Neural crest cell (in vitro differentiated cells): ENCODE measurements around the gene CLDN5. TPM values are rescaled to one million over a fixed set of nuclear protein-coding genes. Genes with fewer than 3 reads are reported as not detected.

Experiments
- DNase-seq: peaks from one replicate; pipeline ENCODE4 v3.0.0; 2021; ENCODE audit warnings: low read depth, mixed read lengths, low spot score
- H3K27ac Mint-ChIP-seq: one replicate; pipeline ENCODE4 v1.8.0; 2021; ENCODE audit warnings: mild to moderate bottlenecking, mixed read lengths; ENCODE audit not compliant: unreplicated experiment
- H3K27me3 Mint-ChIP-seq: 2 replicates; pipeline ENCODE4 v1.8.0; 2021; ENCODE audit warnings: low read depth, mild to moderate bottlenecking, mixed read lengths
- H3K36me3 Mint-ChIP-seq: 2 replicates; pipeline ENCODE4 v1.8.0; 2021; ENCODE audit warnings: low read depth, mild to moderate bottlenecking, mixed read lengths
- H3K4me1 Mint-ChIP-seq: 2 replicates; pipeline ENCODE4 v1.8.0; 2021; ENCODE audit warnings: mixed read lengths
- H3K4me3 Mint-ChIP-seq: one replicate; pipeline ENCODE4 v1.8.0; 2021; ENCODE audit warnings: mild to moderate bottlenecking, mixed read lengths
- H3K9me3 Mint-ChIP-seq: 2 replicates; pipeline ENCODE4 v1.8.0; 2021; ENCODE audit warnings: mixed read lengths
- CTCF ChIP-seq: fragments of 200-600 bp; sonication (generic); conservative IDR thresholded peaks from 2 replicates; pipeline ENCODE4 v1.5.0; 2021; ENCODE audit warnings: antibody characterized with exemption, mild to moderate bottlenecking
- total RNA-seq: library from RNA; stranded (reverse); gene quantifications from 2 replicates; pipeline ENCODE4 v1.2.1, GENCODE V29; 2021

Gene CLDN5
- total RNA-seq, 1 donor from 2014 or later, result 1.3 TPM

GRCh38 chr22:19568337-19569275, 44.4 kb upstream of the CLDN5 start:
- no peak for TF ChIP-seq CTCF
- Mint-ChIP-seq H3K27ac (no peak overlapping the region), H3K4me1 (no peaks in the 10 kb centered on the region), H3K36me3 (no peaks in the 10 kb centered on the region), H3K4me3 (no peak overlapping the region), H3K27me3 (no peaks in the 10 kb centered on the region), H3K9me3 (peaks cover 2% of the 10 kb centered on the region)
- DNase-seq, result no peak

GRCh38 chr22:19567157-19568009, 43.2 kb upstream of the CLDN5 start:
- TF ChIP-seq CTCF, result no peak
- no peaks in the 10 kb centered on the region for H3K4me1 Mint-ChIP-seq
- no peaks in the 10 kb centered on the region for H3K36me3 Mint-ChIP-seq
- no peak overlapping the region for H3K4me3 Mint-ChIP-seq
- H3K27ac Mint-ChIP-seq, result no peak overlapping the region
- H3K27me3 Mint-ChIP-seq, result no peaks in the 10 kb centered on the region
- peaks cover 2% of the 10 kb centered on the region for H3K9me3 Mint-ChIP-seq
- no peak for DNase-seq

- DNase-seq, result no peak
- no peaks in the 10 kb centered on the region for H3K4me1 Mint-ChIP-seq
- TF ChIP-seq CTCF, result no peak
- H3K27ac Mint-ChIP-seq, result no peak overlapping the region
- H3K9me3 Mint-ChIP-seq, result peaks cover 2% of the 10 kb centered on the region
- no peaks in the 10 kb centered on the region for H3K36me3 Mint-ChIP-seq
- no peaks in the 10 kb centered on the region for H3K27me3 Mint-ChIP-seq
- no peak overlapping the region for H3K4me3 Mint-ChIP-seq
Measured at GRCh38 chr22:19566279-19567156, 42.3 kb upstream of the CLDN5 start.

- peaks cover 2% of the 10 kb centered on the region for H3K9me3 Mint-ChIP-seq
- H3K4me1 Mint-ChIP-seq, result no peaks in the 10 kb centered on the region
- H3K4me3 Mint-ChIP-seq, result no peak overlapping the region
- no peak for TF ChIP-seq CTCF
- no peak for DNase-seq
- H3K27me3 Mint-ChIP-seq, result no peaks in the 10 kb centered on the region
- no peaks in the 10 kb centered on the region for H3K36me3 Mint-ChIP-seq
- H3K27ac Mint-ChIP-seq, result no peak overlapping the region
Measured at GRCh38 chr22:19565382-19566278, 41.4 kb upstream of the CLDN5 start.
